Measurements from ENCODE around the gene TMPRSS5.
"Not testable (repeated sequence)": the region's sequence is repeated elsewhere in the genome, so short reads cannot be mapped to it uniquely, and the experiment has no call there.

The TMPRSS5 gene

DNA sequence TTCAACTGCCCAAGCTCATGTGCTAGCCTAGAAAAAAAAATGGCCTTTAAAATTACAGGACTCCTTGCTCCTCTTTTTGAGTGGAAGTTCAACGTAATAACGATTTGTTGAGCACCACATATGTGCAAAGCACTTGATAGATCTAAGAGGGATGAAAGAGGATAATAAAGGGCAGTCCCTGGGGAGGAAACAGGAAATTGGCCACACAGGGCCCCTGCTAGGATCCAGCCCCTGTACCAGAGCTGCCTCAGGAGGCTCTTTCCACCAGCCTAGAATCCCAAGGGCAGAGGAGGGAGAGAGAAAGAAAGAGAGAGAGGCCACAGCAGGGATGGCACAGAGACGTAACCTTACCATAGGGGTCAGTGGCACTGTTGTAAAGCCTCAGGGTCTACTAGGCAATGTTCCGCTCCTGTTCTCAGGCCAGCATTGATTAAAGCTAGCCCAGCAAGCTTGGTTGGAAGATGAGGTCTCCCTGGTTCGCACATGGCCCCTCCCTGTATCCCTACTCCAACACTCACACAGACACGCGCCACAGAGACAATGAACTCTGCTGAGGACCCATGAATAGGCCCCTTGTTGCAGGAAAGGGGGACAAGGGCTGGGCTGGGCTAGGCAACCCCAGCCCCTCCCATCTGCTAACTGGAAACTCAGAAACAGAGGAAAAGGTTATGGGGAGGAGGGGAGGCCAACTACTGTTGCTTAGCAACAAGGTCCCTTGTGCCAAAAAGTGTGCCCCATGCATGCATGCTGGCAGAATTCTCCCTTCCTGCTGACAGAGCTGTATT is at the start of gene TMPRSS5:
Gene TMPRSS5, minus strand, starts transcription at position 438 of the 785 bp plus-strand sequence. Its CDS starts 84 bp downstream, at position 354.
- FAIRE-seq, result no peak

DNA sequence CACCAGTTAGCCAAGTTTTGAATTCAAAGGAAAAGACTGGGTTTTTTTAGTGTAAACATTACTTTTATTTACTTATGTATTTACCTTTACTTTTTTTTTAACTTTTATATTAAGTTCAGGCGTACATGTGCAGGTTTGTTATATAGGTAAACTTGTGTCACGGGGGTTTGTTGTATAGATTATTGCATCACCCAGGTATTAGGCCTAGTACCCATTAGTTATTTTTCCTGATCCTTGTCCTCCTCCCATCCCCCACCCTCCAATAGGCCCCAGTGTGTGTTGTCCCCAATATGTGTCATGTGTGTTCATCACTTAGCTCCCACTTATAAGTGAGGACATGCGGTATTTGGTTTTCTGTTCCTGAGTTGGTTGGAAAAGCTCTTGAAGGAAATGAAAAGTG is 46.8 kb upstream of the TMPRSS5 start:
- FAIRE-seq, result no peak

DNA sequence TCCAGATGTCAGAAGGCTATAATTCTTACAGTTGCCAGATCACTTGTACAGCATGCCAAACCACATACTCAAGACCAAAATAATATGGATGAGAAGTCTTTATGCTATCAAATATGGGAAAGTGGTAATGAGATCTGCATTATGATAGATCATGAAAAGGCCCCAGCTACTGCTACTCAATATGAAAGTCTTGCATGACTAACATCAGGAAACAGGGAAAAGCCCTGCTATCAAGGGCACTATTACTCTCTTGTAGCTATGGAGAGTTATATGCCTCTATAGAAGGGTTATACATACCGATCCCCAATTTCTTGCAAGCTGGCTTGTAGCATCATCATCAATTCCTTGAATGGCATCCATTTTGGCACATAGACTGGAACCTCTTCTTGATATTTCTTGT is 30.2 kb upstream of the TMPRSS5 start:
- no peak for FAIRE-seq

DNA sequence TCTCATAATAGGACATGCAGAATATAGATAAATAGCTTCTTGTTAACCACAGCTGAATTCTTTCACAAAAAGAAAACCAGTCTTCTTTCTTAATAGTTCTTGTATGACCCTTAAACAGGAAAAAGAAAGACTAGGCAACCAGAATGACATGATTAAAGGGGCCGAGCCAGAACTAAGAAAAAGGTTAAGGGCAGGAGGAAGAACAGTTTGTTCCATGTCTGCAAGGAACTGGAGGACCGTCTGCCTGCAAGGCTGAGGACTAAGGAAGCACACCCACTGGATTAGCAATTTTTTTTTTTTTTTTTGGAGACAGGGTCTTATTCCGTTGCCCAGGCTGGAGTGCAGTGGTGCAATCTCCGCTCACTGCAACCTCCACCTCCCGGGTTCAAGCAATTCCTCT is 26.0 kb upstream of the TMPRSS5 start:
- FAIRE-seq, result no peak

DNA sequence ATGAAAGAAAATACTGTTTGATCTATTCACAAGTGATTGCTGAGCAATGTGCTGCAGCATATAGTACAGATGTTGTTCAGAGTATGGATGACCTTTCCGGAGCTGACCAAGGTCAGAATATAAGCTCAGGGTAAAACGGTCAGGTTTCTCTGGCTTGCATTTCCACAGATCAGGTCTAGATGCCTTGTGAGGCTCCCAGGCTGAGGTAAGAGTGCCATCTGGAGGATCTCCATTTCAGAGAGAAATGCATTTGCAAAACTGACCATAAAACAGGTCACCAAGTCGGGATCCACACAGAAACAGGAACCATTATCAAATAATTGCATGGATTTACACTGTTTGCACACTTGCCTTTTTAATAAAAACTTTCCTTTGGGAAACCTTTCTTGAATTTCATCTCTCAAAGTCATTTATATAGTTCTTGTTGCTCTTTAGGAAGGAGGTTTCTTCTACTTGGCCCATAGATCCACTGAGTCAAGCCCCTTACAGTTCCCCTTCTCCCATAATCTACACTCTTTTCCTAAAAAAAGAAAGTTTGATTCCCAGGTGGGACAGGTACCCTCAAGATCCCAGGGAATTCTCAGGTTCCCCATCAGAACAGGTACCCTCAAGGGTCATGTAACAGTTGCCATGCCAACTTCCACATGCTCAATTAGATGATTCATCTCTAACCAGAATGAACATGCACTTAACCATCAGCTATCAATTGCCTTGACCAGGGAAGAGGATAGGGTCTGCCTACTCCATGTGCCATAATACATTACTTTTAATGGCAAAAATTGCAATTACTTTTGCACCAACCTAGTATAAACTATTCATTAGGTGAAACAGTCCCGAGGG is 25.0 kb upstream of the TMPRSS5 start:
- no peak for FAIRE-seq

DNA sequence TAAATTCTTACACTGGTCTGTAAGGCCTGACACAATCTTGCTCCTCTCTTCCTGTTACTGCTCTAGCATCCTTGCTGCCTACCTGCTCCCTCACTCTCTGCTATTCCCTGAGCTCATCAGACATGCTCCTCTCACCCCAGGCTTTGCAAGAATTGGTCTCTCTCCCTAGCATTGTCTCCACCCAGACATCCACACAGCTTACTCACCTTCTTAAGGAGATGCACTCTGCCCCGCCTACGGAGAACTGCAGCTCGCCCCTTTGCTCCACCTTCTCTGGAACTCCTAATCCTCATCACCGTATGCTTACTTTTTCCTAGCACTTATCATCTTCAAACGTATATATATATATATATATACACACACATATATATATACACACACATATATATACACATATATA is 23.3 kb upstream of the TMPRSS5 start:
- no peak for FAIRE-seq

DNA sequence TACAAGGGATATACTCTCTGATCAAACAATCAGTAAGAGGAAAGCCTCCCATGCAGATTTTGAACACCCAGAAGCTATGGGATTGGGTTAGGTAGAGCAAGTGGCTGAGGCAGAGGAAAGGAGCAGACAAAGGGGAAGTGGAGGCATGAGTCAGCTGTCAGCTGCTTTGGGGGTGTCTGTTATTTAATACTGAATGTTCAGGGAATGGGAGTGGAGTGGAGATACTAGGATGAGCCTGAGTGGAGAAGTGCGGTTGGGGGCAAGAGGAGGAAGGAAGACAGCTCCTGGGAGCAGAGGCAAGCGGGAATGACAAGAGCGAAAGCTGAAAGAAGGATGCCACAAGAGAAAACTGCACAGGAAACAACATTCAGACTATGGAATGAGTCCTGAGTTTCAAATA is 22.7 kb upstream of the TMPRSS5 start:
- FAIRE-seq, result no peak

DNA sequence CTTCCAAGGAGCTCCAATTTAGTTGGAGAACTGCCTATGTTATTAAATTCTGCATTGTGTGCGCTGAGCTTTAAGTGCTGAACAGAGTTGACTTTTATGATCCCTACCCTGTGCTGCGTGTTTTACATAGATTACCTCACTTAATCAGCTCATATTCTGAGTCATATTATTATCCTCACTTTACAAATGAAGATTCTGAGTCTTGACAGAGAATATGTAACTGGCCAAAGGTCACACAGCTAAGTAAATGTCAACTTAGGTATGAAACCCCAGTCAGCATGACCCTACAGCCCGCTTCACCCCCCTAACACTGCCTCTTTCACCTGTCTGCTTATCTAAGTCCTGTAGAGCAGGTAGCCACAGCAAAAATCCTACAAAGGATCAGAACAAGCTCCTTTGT is 19.8 kb upstream of the TMPRSS5 start:
- FAIRE-seq, result no peak

DNA sequence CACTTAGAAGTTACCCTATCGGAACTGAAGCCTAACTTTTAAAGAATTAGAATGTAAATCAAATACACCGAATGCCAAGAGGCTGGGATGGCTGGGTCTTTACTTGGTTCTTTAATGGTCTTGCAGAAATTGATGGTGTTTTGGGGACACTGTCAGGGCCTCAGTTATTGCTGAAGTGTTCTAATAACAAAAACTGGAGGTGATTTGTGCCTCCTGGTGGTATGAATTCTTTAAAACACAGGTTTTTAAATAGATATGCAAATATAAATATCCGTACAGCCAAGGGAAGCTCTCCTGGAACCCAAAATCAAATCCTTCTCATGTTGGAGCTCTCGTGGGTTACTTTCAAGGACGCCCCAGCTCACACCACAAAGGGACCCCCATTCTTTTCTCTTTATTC is 19.3 kb upstream of the TMPRSS5 start:
- no peak for FAIRE-seq

DNA sequence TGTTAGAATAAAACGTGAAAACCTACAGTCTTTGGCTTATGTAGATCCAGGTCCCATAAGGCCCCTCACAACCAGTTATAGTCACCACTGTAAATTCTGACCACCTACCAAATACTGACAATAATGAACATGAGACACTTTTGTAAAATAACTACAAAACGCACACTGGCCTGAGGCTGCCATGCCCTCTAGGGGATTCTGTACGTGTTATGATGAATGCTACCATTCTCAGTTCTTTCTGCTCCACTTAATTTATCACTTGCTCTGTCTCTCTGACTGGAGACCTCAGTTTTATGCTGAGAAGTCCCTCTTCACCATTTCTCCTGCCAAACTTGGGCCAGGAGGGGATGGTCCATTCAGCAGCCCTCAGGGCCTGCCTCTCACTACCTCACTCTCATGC is 18.7 kb upstream of the TMPRSS5 start:
- FAIRE-seq, result no peak

DNA sequence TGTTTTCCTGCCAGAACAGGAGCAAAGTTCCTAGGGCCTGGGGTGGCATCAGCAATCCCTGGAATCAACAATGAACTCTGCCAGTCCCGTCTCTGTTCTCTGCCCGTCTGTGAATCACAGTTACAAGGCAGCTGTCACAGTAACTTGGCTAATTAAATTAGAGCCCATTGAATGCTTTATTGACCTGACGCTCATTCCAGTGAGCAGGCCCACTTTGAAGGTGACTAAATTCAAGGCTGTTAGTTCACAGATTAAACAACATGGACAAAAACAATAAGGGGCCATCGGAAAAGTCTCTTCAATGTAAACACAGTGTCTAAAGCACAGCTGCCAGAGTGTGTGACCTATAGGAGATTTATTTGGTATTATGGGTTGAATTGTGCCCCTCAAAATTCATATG is 17.7 kb upstream of the TMPRSS5 start:
- FAIRE-seq, result no peak

DNA sequence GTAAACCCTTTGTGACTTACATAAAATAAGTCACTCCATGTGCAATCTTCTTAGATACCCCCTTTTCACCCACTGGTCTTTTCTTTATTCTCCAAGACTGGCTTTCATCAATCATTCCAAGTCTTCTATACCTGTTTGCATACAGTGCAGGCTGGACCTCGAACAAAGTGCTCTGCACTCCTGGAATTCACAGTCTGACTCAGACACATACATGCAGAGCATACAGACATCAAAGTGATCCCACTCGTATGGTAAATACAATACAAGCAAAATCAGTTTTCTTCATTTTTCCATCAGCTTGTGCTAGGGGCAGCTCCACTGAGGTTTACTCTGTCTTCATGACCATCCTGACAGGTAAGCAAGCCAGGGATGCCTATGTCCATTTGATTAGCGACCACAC is 16.8 kb upstream of the TMPRSS5 start:
- no peak for FAIRE-seq

DNA sequence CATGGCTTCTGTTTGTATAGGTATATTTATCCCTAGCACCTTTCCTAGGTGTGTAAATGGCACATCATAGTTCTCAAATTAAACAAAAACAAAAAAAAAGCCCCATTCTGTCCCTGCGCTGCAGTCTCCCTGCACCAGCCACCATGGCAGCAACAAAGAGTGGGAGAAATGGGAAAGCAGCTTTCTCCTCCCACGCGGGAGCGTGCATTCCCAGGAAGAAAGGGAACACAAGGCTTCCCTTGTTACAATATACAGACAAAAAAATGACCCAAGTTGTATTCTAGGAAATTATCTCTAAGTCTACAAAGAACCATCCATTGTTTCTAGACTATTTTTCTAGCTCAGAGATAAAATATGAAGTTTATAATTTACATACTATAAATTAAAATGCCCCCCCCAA is 16.1 kb upstream of the TMPRSS5 start:
- FAIRE-seq, result no peak

DNA sequence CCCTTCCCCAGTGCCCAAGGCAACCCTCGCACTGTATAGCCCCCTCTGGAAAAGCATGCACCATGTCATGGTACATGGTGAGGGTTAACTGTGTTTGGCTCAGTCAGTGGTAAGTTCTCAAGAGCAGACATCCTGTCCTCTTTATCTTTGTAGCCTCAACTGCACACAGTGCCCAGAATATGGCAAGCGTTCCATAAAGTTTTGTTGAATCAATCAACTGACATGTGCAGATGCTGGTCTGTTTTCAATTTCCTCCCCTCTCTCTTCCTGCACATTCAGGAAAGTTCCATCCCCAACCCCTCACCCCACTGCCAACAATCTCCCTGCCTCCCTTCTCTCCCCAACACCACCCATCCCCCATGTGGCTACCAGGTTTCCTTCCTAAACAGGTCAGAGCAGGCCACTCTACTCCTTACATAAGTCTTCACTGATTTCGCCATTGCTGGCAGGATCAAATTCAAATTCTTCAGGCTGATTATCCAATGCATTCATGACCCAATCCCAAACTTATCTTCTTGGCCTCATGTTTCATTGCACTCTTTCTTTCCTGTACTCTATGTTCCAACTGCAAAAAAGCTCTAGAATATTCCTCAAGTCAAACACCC is 15.5 kb upstream of the TMPRSS5 start:
- no peak for FAIRE-seq

DNA sequence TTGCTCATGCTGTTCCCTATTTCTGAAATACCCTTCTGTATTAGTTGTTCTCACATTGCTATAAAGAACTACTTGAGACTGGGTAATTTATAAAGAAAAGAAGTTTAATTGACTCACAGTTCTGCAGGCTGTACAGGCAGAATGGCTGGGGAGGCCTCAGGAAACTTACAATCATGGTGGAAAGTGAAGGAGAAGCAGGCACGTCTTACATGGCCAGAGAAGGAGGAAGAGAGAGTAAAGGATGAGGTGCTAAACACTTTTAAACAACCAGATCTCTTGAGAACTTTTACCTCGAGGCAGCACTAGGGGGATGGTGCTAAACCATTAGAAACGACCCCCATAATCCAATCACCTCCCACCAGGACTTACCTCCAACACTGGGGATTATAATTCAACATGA is 14.4 kb upstream of the TMPRSS5 start:
- not testable (repeated sequence) for FAIRE-seq

DNA sequence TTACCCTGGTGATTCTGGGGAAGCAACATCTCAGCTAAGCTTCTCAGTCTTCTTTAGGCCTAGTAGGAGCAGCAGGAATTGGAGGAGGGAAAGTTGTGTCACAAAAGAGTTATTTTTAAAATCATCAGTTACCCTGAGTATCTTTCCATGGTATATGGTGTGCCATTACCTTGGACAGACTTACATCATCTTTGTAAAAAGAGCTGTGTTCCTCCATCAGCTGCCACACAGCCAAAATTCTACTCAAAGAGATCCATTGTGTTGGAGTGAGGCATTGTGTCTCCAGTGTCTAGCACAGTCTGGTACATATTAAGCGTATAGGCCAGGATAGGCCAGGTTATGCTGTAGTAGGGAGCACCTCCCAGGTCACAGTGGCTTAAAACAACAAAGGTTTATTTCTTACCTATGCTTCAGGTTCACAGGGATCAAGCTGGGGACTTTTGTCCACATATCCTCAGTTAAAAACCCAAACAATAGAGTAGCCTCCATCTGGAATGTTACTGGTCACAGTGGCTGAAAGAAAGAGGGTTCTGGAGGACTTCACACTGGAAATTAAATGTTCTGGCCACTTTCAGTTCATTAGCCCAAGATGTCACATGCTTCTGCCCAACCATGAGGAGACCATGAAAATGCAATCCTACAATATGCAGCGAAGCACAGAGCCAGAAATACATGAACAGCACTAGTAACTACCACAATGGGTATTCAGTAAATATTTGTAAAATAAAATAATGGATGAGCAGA is 9.9 kb upstream of the TMPRSS5 start:
- no peak for FAIRE-seq

DNA sequence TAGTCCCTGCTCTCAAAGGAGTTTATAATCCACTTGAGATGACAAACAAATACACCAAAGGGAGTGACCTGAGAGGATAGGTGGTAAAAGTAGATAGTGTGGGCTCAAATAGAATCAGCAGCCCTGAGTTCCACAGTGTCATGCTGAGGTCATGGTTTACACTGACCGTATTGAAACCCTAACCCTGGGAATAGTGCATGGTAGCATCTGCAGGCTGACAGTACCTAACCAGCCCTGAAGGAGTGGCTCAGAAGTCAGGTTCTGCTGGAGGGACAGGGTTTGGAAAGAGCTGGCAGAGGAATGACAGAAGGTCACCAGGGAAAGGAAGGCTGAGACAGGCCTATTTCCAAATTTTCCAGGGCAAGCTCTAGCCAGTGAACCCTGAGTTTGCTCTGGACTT is 9.2 kb upstream of the TMPRSS5 start:
- FAIRE-seq, result no peak

DNA sequence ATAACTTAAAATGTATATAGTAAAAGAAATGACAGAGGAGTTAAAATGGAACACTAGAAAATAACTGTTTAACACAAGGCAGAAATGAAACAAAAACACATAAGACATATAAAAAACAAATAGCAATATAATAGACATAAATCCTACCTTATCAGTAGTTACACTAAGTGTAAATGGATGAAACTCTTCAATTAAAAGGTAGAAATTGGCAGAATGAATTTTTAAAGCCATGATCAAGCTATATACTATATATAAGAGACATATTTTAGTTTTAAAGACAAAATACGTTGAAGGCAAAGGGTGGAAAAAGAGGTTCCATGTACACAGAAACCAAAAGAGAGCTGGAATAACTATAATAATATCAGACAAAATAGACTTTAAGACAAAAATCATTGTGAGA is 4.9 kb upstream of the TMPRSS5 start:
- FAIRE-seq, result no peak

DNA sequence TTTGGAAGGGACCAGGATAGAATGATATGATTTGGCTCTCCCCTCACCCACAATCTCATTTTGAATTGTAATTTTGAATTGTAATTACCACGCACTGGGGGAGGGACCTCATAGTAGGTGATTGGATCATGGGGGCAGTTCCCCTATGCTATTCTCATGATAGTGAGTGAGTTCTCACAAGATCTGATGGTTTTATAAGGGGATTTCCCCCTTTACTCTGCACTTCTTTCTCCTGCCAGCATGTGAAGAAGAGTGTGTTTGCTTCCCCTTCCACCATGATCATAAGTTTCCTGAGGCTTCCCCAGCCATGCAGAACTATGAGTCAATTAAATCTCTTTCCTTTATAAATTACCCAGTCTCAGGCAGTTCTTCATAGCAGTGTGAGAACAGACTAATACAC is 2.6 kb downstream of the TMPRSS5 start:
- FAIRE-seq, result not testable (repeated sequence)

DNA sequence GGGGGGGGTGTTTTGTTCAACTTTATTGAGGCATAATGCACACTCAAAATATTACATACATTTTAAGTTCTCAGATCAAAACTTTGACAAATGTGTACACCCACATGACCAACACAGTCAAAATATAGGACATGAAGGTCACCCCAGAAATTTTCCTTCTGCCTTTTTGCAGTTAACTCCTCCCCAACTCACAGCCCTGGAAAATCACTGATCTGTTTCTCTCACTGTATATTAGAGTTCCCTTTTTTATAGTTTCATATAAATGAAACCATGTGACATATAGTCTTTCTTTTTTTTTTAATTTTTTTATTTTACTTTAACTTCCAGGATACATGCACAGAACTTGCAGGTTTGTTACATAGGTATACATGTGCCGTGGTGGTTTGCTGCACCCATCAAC is 4.6 kb downstream of the TMPRSS5 start:
- FAIRE-seq, result no peak

DNA sequence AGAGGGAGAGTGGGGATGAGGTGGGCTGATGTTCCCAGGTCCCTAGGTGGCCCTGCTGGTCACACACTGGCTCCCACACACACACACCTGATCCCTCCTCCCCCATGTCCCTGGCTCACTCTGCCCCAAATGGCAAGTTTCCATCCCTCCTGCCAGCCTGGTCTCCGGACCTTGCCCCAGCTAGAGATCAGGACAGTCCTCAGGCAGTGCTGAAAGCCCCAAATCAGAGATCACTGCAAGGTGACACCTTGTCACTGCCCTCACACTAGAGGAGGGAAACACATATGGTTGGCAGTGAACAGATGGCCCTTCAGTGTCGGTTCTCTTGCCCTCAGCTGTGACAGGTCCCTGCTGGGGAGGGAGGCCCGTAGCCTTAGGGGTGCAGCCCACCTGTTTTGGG is 7.6 kb downstream of the TMPRSS5 start:
- no peak for FAIRE-seq

DNA sequence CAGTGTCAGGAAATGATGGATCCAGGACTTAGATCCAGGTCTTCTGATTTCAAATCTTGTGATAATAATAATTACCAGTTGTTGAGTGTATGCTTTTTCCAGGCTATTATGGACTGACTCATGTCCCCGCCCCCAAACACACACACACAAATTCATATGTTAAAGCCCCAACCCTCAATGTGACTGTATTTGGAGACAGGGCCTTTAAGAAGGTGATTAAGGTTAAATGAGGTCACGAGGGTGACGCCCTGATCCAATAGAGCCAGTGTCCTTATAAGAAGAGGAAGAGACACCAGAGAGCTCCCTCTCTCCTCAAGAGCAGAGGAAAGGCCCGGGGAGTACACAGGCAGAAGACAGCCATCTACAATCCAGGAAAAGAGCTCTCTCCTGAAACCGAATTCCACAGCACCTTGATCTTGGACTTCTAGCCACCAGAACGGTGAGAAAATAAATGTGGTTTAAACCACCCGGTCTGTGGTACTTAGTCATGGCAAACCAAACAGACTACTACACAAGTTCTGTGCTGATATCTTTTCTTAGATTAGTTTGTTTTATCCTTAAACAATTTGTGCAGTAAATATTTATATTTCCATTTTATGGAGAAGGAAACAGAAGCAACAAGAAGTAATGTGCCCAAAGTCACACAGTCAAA is 8.2 kb downstream of the TMPRSS5 start:
- FAIRE-seq, result no peak

DNA sequence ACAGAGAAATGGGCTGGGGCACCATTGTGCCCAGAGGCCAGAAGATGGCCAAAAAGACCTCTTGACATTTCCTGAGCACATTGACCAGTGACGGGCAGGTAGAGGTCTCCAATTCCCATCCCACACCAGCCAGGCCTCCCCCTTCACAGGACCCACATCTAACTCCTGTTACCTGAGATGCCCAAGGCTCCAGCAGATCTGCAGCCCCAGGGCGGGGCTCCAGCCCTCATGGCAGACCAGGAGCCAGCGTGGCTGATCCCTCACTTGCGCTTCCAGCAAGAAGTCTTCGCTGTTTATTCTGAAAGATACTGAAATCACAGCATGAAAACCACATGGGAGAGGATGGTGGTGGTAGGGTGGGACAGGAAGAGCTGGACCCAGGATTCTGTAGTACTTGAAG is 9.0 kb downstream of the TMPRSS5 start:
- FAIRE-seq, result no peak
